H1 (cell line): ENCODE measurements around the gene CCR2. TPM values are rescaled to one million over a fixed set of nuclear protein-coding genes. Genes with fewer than 3 reads are reported as not detected.

ENCODE experiments used
- CTCF ChIA-PET: fragments of 300-600 bp; sonication (Branson Sonifier 250); formaldehyde crosslinking; loops from one replicate; lab custom pipeline; 2021; ENCODE audit not compliant: partially characterized antibody; lab: Charles Lee
- POLR2A ChIA-PET: fragments of 300-600 bp; sonication (Branson Sonifier 250); formaldehyde crosslinking; loops from one replicate; lab custom pipeline; 2021; ENCODE audit warnings: inconsistent platforms; ENCODE audit not compliant: partially characterized antibody; lab: Charles Lee
- DNase-seq, 2 experiments: peaks; one replicate each; pipeline versions ENCODE4 v3.0.0 to v3.0.0-alpha.2; 2010 to 2022; ENCODE audit warnings: low spot score in 2 of 2, low read depth in 1 of 2, mixed read lengths in 1 of 2
- FAIRE-seq: peaks from 2 replicates; lab custom pipeline; 2011; peaks lifted over from hg19 to GRCh38; lab: Jason Lieb, UNC
- H2AFZ ChIP-seq: 2 replicates; pipeline ENCODE4 v1.8.1; 2012; ENCODE audit warnings: low read length, inconsistent platforms
- H2AK5ac ChIP-seq: 2 replicates; pipeline ENCODE4 v1.6.1; 2013; ENCODE audit warnings: low read depth, low read length
- H2BK120ac ChIP-seq: replicated peaks from 2 replicates; pipeline ENCODE3; 2013; ENCODE audit warnings: low read depth, low read length, inconsistent platforms
- H2BK12ac ChIP-seq: 2 replicates; pipeline ENCODE4 v1.6.1; 2013; ENCODE audit warnings: low read depth, low read length
- H2BK15ac ChIP-seq: 2 replicates; pipeline ENCODE4 v1.6.1; 2013; ENCODE audit warnings: low read length
- H2BK20ac ChIP-seq: 2 replicates; pipeline ENCODE4 v1.6.1; 2013; ENCODE audit warnings: low read length
- H2BK5ac ChIP-seq: 2 replicates; pipeline ENCODE4 v1.6.1; 2013; ENCODE audit warnings: low read depth, low read length
- H3K14ac ChIP-seq: 2 replicates; pipeline ENCODE4 v1.6.1; 2013; ENCODE audit warnings: inconsistent platforms; ENCODE audit not compliant: insufficient read length
- H3K18ac ChIP-seq: 2 replicates; pipeline ENCODE4 v1.6.1; 2013; ENCODE audit warnings: low read length; ENCODE audit errors: extremely low read depth
- H3K23ac ChIP-seq: 2 replicates; pipeline ENCODE4 v1.6.1; 2013; ENCODE audit warnings: inconsistent platforms; ENCODE audit not compliant: insufficient read length
- H3K23me2 ChIP-seq: 2 replicates; pipeline ENCODE4 v1.6.1; 2013; ENCODE audit warnings: low read depth, low read length
- H3K27ac ChIP-seq: 2 replicates; pipeline ENCODE4 v1.6.1; 2011; ENCODE audit warnings: low read depth, low read length, inconsistent platforms
- H3K27me3 ChIP-seq, 4 experiments: replicated peaks in 1 of 4; 1 replicate in 1 of 4; 2 replicates in 3 of 4; pipeline versions ENCODE4 v1.6.1 to v1.8.1; 2011 to 2013; ENCODE audit warnings: low read length in 3 of 4, mild to moderate bottlenecking in 3 of 4, inconsistent platforms in 2 of 4, mixed read lengths in 2 of 4, moderate library complexity in 1 of 4; ENCODE audit not compliant: control insufficient read depth in 3 of 4, insufficient read depth in 3 of 4; ENCODE audit errors: extremely low read depth in 1 of 4
- H3K36me3 ChIP-seq, 4 experiments: 2 replicates each; pipeline versions ENCODE4 v1.6.1 to v1.8.1; 2011 to 2013; ENCODE audit warnings: mild to moderate bottlenecking in 4 of 4, low read length in 3 of 4, moderate library complexity in 2 of 4, control low read depth in 1 of 4, inconsistent platforms in 1 of 4; ENCODE audit not compliant: insufficient read depth in 4 of 4, control insufficient read depth in 2 of 4
- H3K4ac ChIP-seq: replicated peaks from 2 replicates; pipeline ENCODE3; 2013; ENCODE audit warnings: low read length, low read depth, mixed read lengths, inconsistent platforms; ENCODE audit not compliant: insufficient read length
- H3K4me1 ChIP-seq, 4 experiments: replicated peaks in 1 of 4; 1 replicate in 1 of 4; 2 replicates in 3 of 4; pipeline versions ENCODE4 v1.6.1 to v1.8.1; 2011 to 2013; ENCODE audit warnings: low read length in 3 of 4, inconsistent platforms in 2 of 4, mixed read lengths in 1 of 4; ENCODE audit not compliant: insufficient read depth in 4 of 4, control insufficient read depth in 3 of 4
- H3K4me2 ChIP-seq, 2 experiments: 2 replicates each; pipeline versions ENCODE4 v1.6.1 to v1.8.1; 2011 to 2013; ENCODE audit warnings: low read depth in 2 of 2, low read length in 2 of 2, control low read depth in 1 of 2, inconsistent platforms in 1 of 2, mild to moderate bottlenecking in 1 of 2; ENCODE audit not compliant: insufficient read depth in 1 of 2
- H3K4me3 ChIP-seq, 4 experiments: fragments of 200-600, 300-600 bp in 1 of 4; sonication (generic), shearing (Covaris generic), sonication (Bioruptor Twin) in 1 of 4; 2 replicates each; pipeline versions ENCODE4 v1.5.1 to v1.8.1; 2011 to 2016; ENCODE audit warnings: low read length in 4 of 4, low read depth in 3 of 4, control low read depth in 2 of 4, inconsistent platforms in 2 of 4, mild to moderate bottlenecking in 2 of 4, mixed read lengths in 1 of 4, moderate library complexity in 1 of 4; ENCODE audit not compliant: insufficient read depth in 2 of 4; ENCODE audit errors: extremely low read depth in 1 of 4
- H3K56ac ChIP-seq: replicated peaks from 2 replicates; pipeline ENCODE3; 2013; ENCODE audit warnings: low read depth, mild to moderate bottlenecking, mixed read lengths, low read length, inconsistent platforms; ENCODE audit not compliant: insufficient read length
- H3K79me1 ChIP-seq: 2 replicates; pipeline ENCODE4 v1.6.1; 2013; ENCODE audit warnings: low read depth, low read length, control low read depth
- H3K79me2 ChIP-seq, 2 experiments: 2 replicates each; pipeline versions ENCODE4 v1.6.1 to v1.8.1; 2012 to 2013; ENCODE audit warnings: low read length in 2 of 2, mild to moderate bottlenecking in 2 of 2, inconsistent platforms in 1 of 2; ENCODE audit not compliant: insufficient read depth in 2 of 2, control insufficient read depth in 1 of 2
- H3K9ac ChIP-seq, 4 experiments: replicated peaks in 1 of 4; 1 replicate in 1 of 4; 2 replicates in 3 of 4; pipeline versions ENCODE4 v1.6.1 to v1.8.1; 2011 to 2013; ENCODE audit warnings: low read depth in 3 of 4, low read length in 3 of 4, control low read depth in 2 of 4, mild to moderate bottlenecking in 2 of 4, moderate library complexity in 2 of 4, inconsistent platforms in 1 of 4; ENCODE audit errors: extremely low read depth in 1 of 4
- H3K9me3 ChIP-seq, 2 experiments: 2 replicates each; pipeline versions ENCODE4 v1.6.1 to v1.8.1; 2012 to 2013; ENCODE audit warnings: mild to moderate bottlenecking in 2 of 2, moderate library complexity in 2 of 2, control low read depth in 1 of 2, inconsistent platforms in 1 of 2, low read depth in 1 of 2, low read length in 1 of 2, mixed read lengths in 1 of 2; ENCODE audit not compliant: insufficient read depth in 2 of 2
- H4K20me1 ChIP-seq, 2 experiments: replicated peaks in 1 of 2; 2 replicates each; pipeline versions ENCODE3 to v1.8.1; 2011 to 2013; ENCODE audit warnings: inconsistent platforms in 2 of 2, low read length in 2 of 2, mild to moderate bottlenecking in 1 of 2; ENCODE audit not compliant: insufficient read depth in 2 of 2, control insufficient read depth in 1 of 2
- H4K5ac ChIP-seq: 2 replicates; pipeline ENCODE4 v1.6.1; 2013; ENCODE audit warnings: low read length, low read depth, mixed read lengths, inconsistent platforms; ENCODE audit not compliant: insufficient read length
- H4K8ac ChIP-seq: 2 replicates; pipeline ENCODE4 v1.8.0; 2013; ENCODE audit warnings: mild to moderate bottlenecking, moderate library complexity, low read length, inconsistent platforms; ENCODE audit not compliant: insufficient read depth; ENCODE audit errors: extremely low read depth
- H4K91ac ChIP-seq: replicated peaks from 2 replicates; pipeline ENCODE3; 2013; ENCODE audit warnings: low read length, mixed read lengths, inconsistent platforms; ENCODE audit not compliant: insufficient read length
- ASH2L ChIP-seq: fragments of 200-600, 300-600 bp; sonication (generic); IDR thresholded peaks from one replicate; pipeline ENCODE4 v1.7.1; 2017; ENCODE audit warnings: low read length
- ATF3 ChIP-seq: IDR thresholded peaks from 2 replicates; pipeline ENCODE4 v1.6.1; 2011; ENCODE audit warnings: low read depth, mild to moderate bottlenecking, low read length; ENCODE audit not compliant: insufficient read depth
- CTCF ChIP-seq, 3 experiments: IDR thresholded peaks; 1 replicate in 2 of 3; 2 replicates in 1 of 3; pipeline versions ENCODE4 v1.5.1 to v1.6.1; 2011; ENCODE audit warnings: low read length in 3 of 3, mild to moderate bottlenecking in 3 of 3, inconsistent platforms in 2 of 3, low read depth in 1 of 3, moderate library complexity in 1 of 3; ENCODE audit not compliant: insufficient read depth in 1 of 3; ENCODE audit errors: control extremely low read depth in 1 of 3
- E2F6 ChIP-seq: IDR thresholded peaks from 2 replicates; pipeline ENCODE4 v1.6.1; 2012; ENCODE audit warnings: inconsistent platforms
- JUND ChIP-seq: IDR thresholded peaks from 2 replicates; pipeline ENCODE4 v1.6.1; 2011; ENCODE audit warnings: mild to moderate bottlenecking, improper control_type of control experiment, low read length
- KDM1A ChIP-seq: fragments of 200-600, 300-600 bp; sonication (generic); IDR thresholded peaks from 2 replicates; pipeline ENCODE4 v1.7.1; 2016; ENCODE audit warnings: mild to moderate bottlenecking, low read length, borderline replicate concordance
- SIX5 ChIP-seq: IDR thresholded peaks from 2 replicates; pipeline ENCODE4 v1.6.1; 2011; ENCODE audit warnings: mild to moderate bottlenecking, low read depth, low read length
- SUZ12 ChIP-seq: fragments of 200-600 bp; sonication (generic); IDR thresholded peaks from 2 replicates; pipeline ENCODE4 v1.6.1; 2012; ENCODE audit warnings: mild to moderate bottlenecking, inconsistent platforms, low read length, moderate library complexity, mixed read lengths
- TAF1 ChIP-seq: IDR thresholded peaks from 2 replicates; pipeline ENCODE4 v1.6.1; 2011; ENCODE audit warnings: mild to moderate bottlenecking, low read depth, low read length
- TEAD4 ChIP-seq: IDR thresholded peaks from 2 replicates; pipeline ENCODE4 v1.6.1; 2012; ENCODE audit warnings: low read depth, low read length, inconsistent platforms, mixed read lengths
- WGBS, 2 experiments: shearing (Covaris generic) in 1 of 2; methylation state at CpG; one replicate each; pipeline versions ENCODE4 v1.1.6 to v1.1.7; 2013 to 2015; ENCODE audit warnings: low lambda C conversion rate in 2 of 2, mixed read lengths in 2 of 2, inconsistent platforms in 1 of 2, low coverage in 1 of 2, missing lambda C conversion rate in 1 of 2; ENCODE audit not compliant: insufficient replicate concordance in 2 of 2, insufficient coverage in 1 of 2, insufficient read length in 1 of 2; ENCODE audit errors: extremely low coverage in 1 of 2, missing lambda C conversion rate in 1 of 2; 5-methylcytosine and 5-hydroxymethylcytosine counted together
- polyA plus RNA-seq, 7 experiments: library from polyadenylated mRNA; depleted of rRNA in 3 of 7; stranded (reverse) in 5 of 7; unstranded in 2 of 7; fragments of >200 nt in 5 of 7; fragments of 200-250 nt in 2 of 7; gene quantifications; 1 replicate in 5 of 7; 2 replicates in 1 of 7; 4 replicates in 1 of 7; pipeline versions ENCODE4 v1.2.1 to v1.2.3, GENCODE V29; 2011 to 2013; ENCODE audit warnings: missing spikeins in 2 of 7, mixed read lengths in 2 of 7
- total RNA-seq: library from RNA; stranded (reverse); fragmentation: NEBNext Ultra II Directional; extraction: Animal tissue kit (Norgen Biotek cat#: 25700); gene quantifications from 2 replicates; pipeline ENCODE4 v1.2.1, GENCODE V29; 2021

CCR2 gene
- total and polyA plus RNA-seq, 2 of the 8 experiments (the other 6 are each of a cell fraction or from before 2014, with no cell fraction given) = not detected

- Histone ChIP-seq H3K56ac (no peak overlapping the region), H3K27ac (no peak overlapping the region), H3K9ac (no peak overlapping the region), H3K23me2 (no peaks in the 10 kb centered on the region), H3K4me3 (no peak overlapping the region), H2BK5ac (no peak overlapping the region), H3K4ac (no peak overlapping the region), H4K20me1 (no peaks in the 10 kb centered on the region), H3K14ac (no peak overlapping the region), H2BK120ac (no peak overlapping the region), H4K8ac (no peak overlapping the region), H2BK20ac (no peak overlapping the region), H2AK5ac (no peak overlapping the region), H2AFZ (no peak overlapping the region), H3K79me1 (no peaks in the 10 kb centered on the region), H4K5ac (no peak overlapping the region), H3K4me1 (no peaks in the 10 kb centered on the region; a peak in 1 of 7 replicates), H4K91ac (no peak overlapping the region), H3K18ac (no peak overlapping the region), H3K9me3 (peaks cover 3% of the 10 kb centered on the region in 2 experiments; a peak in 1 of 4 replicates), H3K23ac (no peak overlapping the region), H3K4me2 (no peak overlapping the region), H3K36me3 (no peaks in the 10 kb centered on the region), H2BK15ac (no peak overlapping the region), H3K27me3 (peaks cover 0 to 2% (median 0%) of the 10 kb centered on the region in 4 experiments; a peak in 1 of 7 replicates), H2BK12ac (no peak overlapping the region), H3K79me2 (no peaks in the 10 kb centered on the region)
- FAIRE-seq (no peak), DNase-seq (no peak)
- ChIA-PET POLR2A (no interaction called here), CTCF (no interaction called here)
- WGBS, 2 experiments = 79% methylated on average over 3 of the region's 3 CpGs; no CpG with 5 or more reads in 1 of the 2 experiments
- TF ChIP-seq ATF3 (no peak), ASH2L (no peak), TEAD4 (no peak), SIX5 (no peak), E2F6 (no peak), TAF1 (no peak), KDM1A (no peak), SUZ12 (no peak), CTCF (IDR thresholded peaks at IDR 0.05; ENCODE audit: control extremely low read depth in 1 of 3, insufficient read depth in 1 of 3, low read depth in 1 of 3, low read length in 3 of 3) (no peak), JUND (no peak)
Observed at GRCh38 chr3:46348823-46349482, 5.0 kb upstream of the CCR2 start.
